Measurements from ENCODE around the gene UBL4A.

The UBL4A gene

DNA sequence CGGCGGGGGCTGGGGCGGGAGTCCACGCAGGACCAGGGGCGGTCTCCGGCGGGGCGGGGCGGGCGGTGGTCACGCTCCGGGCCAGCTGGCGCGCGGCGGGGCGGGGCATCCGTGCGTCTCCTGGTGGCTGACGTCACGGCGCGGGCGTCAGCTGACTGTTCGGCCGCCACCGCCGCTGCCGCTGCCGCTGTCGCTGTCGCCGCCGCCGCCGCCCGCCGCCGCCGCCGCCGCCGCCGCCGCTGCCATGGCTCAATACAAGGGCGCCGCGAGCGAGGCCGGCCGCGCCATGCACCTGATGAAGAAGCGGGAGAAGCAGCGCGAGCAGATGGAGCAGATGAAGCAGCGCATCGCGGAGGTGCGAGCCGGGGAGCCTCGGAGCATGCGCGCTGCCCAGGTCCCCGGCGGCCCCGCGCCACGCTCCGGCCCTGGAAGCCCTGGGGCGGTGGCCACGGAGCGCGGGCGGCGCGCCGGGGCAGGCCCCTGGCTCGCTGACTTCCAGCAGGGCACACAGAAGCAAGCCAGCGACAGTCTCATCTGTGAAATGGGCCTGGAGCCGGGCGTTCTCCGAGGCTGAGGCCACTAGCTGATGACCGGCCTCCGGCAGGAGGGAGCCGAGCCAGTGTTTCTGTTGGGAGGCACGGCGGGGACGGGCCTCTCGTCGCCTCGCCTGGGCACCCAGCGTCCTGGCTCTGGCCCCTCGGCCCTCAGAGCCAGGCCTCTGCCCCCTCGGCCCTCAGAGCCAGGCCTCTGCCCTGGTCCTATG is 42.2 kb downstream of the UBL4A start, which contains the start of gene FAM50A:
Gene FAM50A, plus strand, starts transcription at position 150 of the 763 bp plus-strand sequence. Its CDS starts 95 bp downstream, at position 245.
- no peaks in the 10 kb centered on the region for H3K27me3 ChIP-seq (ENCODE audit: control insufficient read depth, insufficient read depth, low read length)
- H3K36me3 ChIP-seq (ENCODE audit: control insufficient read depth, insufficient read depth, low read length): no peaks in the 10 kb centered on the region
- TF ChIP-seq, protein P1, sequence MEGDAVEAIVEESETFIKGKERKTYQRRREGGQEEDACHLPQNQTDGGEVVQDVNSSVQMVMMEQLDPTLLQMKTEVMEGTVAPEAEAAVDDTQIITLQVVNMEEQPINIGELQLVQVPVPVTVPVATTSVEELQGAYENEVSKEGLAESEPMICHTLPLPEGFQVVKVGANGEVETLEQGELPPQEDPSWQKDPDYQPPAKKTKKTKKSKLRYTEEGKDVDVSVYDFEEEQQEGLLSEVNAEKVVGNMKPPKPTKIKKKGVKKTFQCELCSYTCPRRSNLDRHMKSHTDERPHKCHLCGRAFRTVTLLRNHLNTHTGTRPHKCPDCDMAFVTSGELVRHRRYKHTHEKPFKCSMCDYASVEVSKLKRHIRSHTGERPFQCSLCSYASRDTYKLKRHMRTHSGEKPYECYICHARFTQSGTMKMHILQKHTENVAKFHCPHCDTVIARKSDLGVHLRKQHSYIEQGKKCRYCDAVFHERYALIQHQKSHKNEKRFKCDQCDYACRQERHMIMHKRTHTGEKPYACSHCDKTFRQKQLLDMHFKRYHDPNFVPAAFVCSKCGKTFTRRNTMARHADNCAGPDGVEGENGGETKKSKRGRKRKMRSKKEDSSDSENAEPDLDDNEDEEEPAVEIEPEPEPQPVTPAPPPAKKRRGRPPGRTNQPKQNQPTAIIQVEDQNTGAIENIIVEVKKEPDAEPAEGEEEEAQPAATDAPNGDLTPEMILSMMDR (IDR thresholded peaks at IDR 0.05): no peak

DNA sequence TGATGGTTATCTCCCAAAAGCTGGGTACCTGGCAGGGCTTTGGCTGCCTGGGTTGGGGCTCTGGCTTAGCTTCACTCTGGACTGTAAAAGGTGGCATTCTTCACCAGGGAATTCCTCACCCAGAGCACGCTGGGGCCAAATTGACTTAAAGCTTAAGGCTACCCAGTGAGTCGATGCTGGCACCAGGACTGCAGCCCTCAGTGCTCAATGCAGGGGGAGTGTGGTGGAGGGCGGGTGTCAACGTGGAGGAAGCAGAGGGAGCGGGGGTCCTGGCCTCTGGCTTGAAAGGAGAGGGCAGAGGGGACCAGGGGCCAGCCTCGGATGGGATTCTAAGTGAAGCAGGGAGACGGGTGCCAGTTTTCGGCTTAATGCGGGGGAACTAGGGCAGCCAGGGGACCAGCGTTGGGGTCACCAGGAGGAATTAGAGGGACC is 42.9 kb downstream of the UBL4A start:
- H3K36me3 ChIP-seq (ENCODE audit: control insufficient read depth, insufficient read depth, low read length): no peaks in the 10 kb centered on the region

More for the DNA sequence above, 42.2 kb downstream of the UBL4A start, which contains the start of gene FAM50A:
- Histone ChIP-seq H3K9ac (no peak within 1 kb of the TSS), H3K9me3 (ENCODE audit: control insufficient read depth, low read length) (no peaks in the 10 kb centered on the region), H3K4me2 (ENCODE audit: low read length) (peak within 1 kb of the TSS; percentile 86), H3K4me3 (ENCODE audit: low read depth, low read length) (peak within 1 kb of the TSS; percentile 53), H3K4me1 (peaks cover 3% of the 10 kb centered on the region), H3K79me2 (no peaks in the 10 kb centered on the region), H3K27ac (peak within 1 kb of the TSS; percentile 52), H2AFZ (peak within 1 kb of the TSS; percentile 46)

DNA sequence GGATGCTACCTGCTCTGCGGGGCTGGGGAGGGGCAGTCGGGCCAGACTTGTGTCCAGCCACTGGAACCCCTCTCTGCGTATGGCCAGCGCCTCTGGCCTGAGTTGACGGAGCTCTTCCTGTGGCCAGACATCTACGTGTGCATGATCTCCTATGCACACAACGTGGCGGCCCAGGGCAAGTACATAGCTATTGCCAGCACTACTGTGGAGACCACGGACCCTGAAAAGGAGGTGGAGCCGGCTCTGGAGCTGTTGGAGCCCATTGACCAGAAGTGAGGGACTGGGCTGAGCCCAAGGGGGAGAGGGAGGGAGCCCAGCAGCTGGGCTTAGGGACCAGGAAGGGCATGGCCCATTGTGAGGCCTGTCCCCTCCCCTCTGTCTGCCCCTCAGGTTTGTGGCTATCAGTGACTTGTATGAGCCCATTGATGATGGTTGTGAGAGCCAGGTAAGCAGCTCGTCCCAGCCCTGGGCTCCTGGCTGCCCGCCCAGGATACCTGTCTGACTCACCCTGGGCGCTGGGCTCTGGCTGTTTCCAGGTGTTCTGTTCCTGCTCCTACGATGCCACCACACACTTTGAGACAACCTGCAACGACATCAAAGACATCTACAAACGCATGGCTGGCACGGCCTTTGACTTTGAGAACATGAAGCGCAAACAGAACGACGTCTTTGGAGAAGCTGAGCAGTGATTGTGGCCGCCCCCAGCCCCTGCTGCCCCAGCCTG is 44.3 kb downstream of the UBL4A start:
- H2AFZ ChIP-seq: no peak overlapping the region
- H3K9ac ChIP-seq: no peak overlapping the region
- TF ChIP-seq, protein P1 (IDR thresholded peaks at IDR 0.05): no peak
- no peaks in the 10 kb centered on the region for H3K36me3 ChIP-seq (ENCODE audit: control insufficient read depth, insufficient read depth, low read length)
- H3K27ac ChIP-seq: no peak overlapping the region
- H3K4me3 ChIP-seq (ENCODE audit: low read depth, low read length): no peak overlapping the region
- no peaks in the 10 kb centered on the region for H3K27me3 ChIP-seq (ENCODE audit: control insufficient read depth, insufficient read depth, low read length)
- no peak overlapping the region for H3K4me2 ChIP-seq (ENCODE audit: low read length)
- peaks cover 3% of the 10 kb centered on the region for H3K4me1 ChIP-seq
- H3K79me2 ChIP-seq: peaks cover 6% of the 10 kb centered on the region
- no peaks in the 10 kb centered on the region for H3K9me3 ChIP-seq (ENCODE audit: control insufficient read depth, low read length)

More for the DNA sequence above, 42.9 kb downstream of the UBL4A start:
- TF ChIP-seq, protein P1 (IDR thresholded peaks at IDR 0.05): no peak
- H3K4me2 ChIP-seq (ENCODE audit: low read length): peak overlapping the region; percentile 73
- no peak overlapping the region for H3K9ac ChIP-seq
- H3K79me2 ChIP-seq: no peaks in the 10 kb centered on the region
- peak overlapping the region; percentile 52 for H3K27ac ChIP-seq
- H3K4me1 ChIP-seq: peaks cover 3% of the 10 kb centered on the region
- H2AFZ ChIP-seq: peak overlapping the region; percentile 3
- no peaks in the 10 kb centered on the region for H3K9me3 ChIP-seq (ENCODE audit: control insufficient read depth, low read length)
- peak overlapping the region; percentile 49 for H3K4me3 ChIP-seq (ENCODE audit: low read depth, low read length)
- H3K27me3 ChIP-seq (ENCODE audit: control insufficient read depth, insufficient read depth, low read length): no peaks in the 10 kb centered on the region

DNA sequence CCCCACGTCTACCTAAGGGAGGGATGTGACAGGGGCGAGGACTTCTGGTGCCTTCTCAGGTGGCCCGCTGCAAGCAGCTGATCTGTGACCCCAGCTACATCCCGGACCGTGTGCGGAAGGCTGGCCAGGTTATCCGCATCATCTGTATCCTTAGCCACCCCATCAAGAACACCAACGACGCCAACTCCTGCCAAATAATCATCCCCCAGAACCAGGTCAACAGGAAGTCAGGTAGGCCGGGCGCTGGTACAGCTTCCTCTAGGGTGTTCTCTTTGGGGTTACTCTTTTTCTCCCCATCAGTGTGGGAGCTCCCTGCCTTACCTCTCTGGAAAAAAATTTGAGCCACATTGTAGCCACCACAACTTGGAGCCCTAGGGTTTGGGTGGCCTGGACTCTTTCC is 44.9 kb downstream of the UBL4A start:
- TF ChIP-seq, protein P1 (IDR thresholded peaks at IDR 0.05): no peak
- Histone ChIP-seq H3K36me3 (ENCODE audit: control insufficient read depth, insufficient read depth, low read length) (no peaks in the 10 kb centered on the region), H3K79me2 (peaks cover 6% of the 10 kb centered on the region), H3K4me2 (ENCODE audit: low read length) (no peak overlapping the region), H3K27me3 (ENCODE audit: control insufficient read depth, insufficient read depth, low read length) (no peaks in the 10 kb centered on the region), H3K27ac (no peak overlapping the region), H3K4me3 (ENCODE audit: low read depth, low read length) (no peak overlapping the region), H3K9me3 (ENCODE audit: control insufficient read depth, low read length) (no peaks in the 10 kb centered on the region), H2AFZ (no peak overlapping the region), H3K9ac (no peak overlapping the region), H3K4me1 (peaks cover 3% of the 10 kb centered on the region)

Data from parathyroid adenoma (tissue), 2 donors.